GM12891 (cell line): ENCODE data around the gene OVAAL.
"Not testable (repeated sequence)": the region's sequence is repeated elsewhere in the genome, so short reads cannot be mapped to it uniquely, and the experiment has no call there.

Experiments used
- PAX5 ChIP-seq: IDR thresholded peaks from 2 replicates; pipeline ENCODE4 v1.6.1; 2011; ENCODE audit warnings: low read length, moderate library complexity, mild to moderate bottlenecking; ENCODE audit not compliant: insufficient read depth, severe bottlenecking
- POLR2A ChIP-seq: IDR thresholded peaks from 2 replicates; pipeline ENCODE4 v1.6.1; 2011; ENCODE audit warnings: low read depth, low read length, control low read depth
- POLR2AphosphoS5 ChIP-seq: IDR thresholded peaks from 2 replicates; pipeline ENCODE4 v1.6.1; 2011; ENCODE audit warnings: low read depth, low read length, control low read depth
- POU2F2 ChIP-seq: IDR thresholded peaks from 2 replicates; pipeline ENCODE4 v1.6.1; 2011; ENCODE audit warnings: low read depth, mild to moderate bottlenecking, control low read depth, low read length, moderate library complexity
- SPI1 ChIP-seq: IDR thresholded peaks from 2 replicates; pipeline ENCODE4 v1.6.1; 2011; ENCODE audit warnings: low read depth, low read length, control low read depth
- TAF1 ChIP-seq: IDR thresholded peaks from 2 replicates; pipeline ENCODE4 v1.6.1; 2011; ENCODE audit warnings: low read depth, low read length, control low read depth

- not testable (repeated sequence) for TF ChIP-seq POLR2A, POLR2AphosphoS5, TAF1, PAX5, POU2F2, SPI1
Measured at GRCh38 chr1:180553046-180553445, 5.7 kb upstream of the OVAAL start.
